GM18511 (cell line): ENCODE measurements around the gene INAVA.

Experiments used
- ATAC-seq: cut with Tn5 transposase; IDR thresholded peaks from one replicate; pipeline ENCODE4 v1.9.1; 2021; ENCODE audit warnings: mild to moderate bottlenecking, moderate library complexity; ENCODE audit not compliant: unreplicated experiment

INAVA gene

GRCh38 chr1:200875416-200875815 is 19.3 kb upstream of the INAVA start:
- ATAC-seq: no peak

DNA sequence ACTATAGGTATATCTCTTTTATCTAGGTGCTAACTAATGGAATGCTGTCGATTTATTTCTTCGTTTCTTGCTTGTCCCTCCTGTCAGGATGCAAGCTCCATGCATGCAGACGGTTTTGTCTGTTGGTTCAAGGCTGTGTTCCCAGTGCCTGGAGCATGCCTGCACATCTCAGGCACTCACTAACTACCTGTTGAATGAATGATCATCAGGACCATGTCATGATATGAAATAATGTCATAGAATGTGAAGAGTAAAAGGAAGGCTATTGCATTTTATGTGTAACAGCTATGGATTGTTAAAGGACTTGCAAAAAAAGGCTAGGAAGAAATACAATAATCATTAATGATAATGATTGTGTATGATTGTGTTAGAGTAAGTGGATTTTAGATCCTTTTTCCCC is 17.7 kb upstream of the INAVA start:
- ATAC-seq: no peak

DNA sequence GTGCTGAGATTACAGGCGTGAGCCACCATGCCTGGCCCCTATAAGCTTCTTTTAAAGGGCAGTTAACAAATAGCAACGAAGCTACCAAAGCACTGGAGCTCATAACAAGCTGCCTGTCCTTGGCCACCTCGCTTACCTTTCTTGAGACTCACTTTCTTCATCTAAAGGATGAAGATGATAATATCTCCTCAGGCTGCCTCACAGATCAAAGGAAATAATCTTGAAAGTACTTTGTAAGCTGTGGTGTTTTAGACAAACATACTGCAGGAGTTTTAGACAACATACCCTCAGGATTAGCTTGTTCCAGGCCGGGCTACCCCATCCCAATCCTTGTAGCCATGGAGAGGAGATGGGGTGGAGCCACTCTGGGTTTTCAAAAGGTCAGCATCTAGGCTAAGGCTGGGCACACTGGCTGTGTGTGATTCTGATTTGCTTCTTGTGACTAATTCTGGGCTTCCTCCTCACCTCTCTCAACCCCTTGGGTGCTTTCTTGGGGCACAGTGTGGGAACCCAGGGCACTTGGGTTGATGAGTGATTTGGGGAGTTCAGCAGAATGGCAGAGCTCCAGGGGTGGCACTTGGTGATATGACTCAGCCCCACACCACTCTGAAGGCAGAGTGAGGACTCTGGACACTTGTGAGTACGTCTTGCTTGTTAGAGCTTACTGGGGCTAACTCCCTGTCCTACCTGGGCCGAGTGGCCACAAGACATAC is 16.7 kb upstream of the INAVA start:
- peak; percentile 76 for ATAC-seq

GRCh38 chr1:200880212-200880611 is 14.5 kb upstream of the INAVA start:
- peak; percentile 66 for ATAC-seq

DNA sequence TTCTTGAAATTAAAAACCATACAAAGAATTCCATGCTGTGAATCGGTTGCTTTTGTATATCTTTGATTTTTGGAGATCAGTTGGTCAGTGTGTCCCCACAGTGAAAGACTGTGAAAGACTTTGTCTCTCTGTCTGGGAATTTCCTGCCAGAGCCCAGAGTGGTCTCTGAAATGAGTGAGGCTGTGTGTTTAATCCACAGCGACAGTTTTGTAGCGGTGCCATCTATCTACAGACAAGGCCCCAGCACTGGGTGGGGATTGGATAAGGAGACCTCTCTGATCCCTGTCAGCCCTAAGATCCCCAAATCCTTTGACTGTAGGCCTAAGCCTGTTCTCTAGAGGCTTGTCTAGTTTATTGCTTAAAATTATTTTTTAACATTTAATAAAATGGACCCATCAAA is 11.6 kb upstream of the INAVA start:
- no peak for ATAC-seq

DNA sequence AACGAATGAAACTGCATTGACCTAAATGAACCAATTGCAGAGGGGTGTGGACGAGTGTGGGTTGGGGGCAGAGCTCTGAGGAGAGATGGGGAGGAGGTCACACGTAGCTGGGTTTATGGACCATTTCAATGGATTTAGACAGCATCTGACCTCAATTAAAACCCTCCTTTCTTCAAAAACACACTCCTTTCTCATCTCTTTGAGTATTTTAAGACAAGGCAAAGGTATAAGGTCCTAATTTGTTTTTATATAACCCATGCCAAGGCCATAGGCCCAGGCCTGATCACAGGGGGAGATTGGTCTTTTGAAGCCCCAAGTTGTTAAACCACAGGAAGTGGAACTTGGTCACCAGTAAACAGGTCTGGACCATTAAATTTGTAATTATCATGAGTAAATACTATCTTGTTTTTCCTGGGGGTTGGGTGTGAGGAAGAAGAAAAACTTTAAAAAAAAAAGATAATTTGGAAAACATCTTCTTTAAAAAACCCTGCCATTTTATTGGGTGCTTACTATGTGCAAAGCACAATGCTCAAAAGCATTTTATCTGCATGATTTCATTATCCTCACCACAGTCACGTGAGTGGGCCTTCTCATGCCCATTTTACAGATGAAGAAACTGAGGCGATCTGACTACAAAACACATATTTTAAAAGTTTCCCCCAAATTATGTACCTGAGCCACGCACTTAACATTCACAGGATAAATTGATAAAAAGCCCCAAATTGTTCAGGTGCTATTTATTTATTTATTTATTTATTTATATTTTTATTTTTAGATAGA is 8.9 kb upstream of the INAVA start:
- no peak for ATAC-seq

- ATAC-seq: no peak
Observed at GRCh38 chr1:200886594-200886993, 8.1 kb upstream of the INAVA start.

GRCh38 chr1:200887036-200887435 is 7.7 kb upstream of the INAVA start:
- ATAC-seq: no peak

GRCh38 chr1:200887772-200888348 is 6.8 kb upstream of the INAVA start:
- ATAC-seq: no peak

- peak; percentile 91 for ATAC-seq
Observed at GRCh38 chr1:200888349-200888838, 6.3 kb upstream of the INAVA start.

DNA sequence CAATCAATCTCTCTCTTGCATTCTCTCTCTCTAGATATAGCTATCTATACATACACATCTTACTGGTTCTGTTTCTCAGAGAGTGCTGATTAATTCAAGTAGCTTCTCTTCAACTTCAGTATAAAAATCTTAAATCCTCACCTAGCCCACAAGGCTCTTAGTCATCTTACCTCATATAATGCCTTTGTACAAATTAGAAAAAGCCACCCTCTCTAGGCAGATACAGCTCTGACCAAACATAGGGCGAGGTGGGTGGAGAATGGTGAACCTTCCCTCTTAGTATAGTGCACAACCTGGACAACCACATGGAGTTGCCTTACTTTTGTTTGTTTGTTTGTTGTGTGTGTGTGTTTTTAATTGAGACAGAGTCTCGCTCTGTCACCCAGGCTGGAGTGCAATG is 5.1 kb upstream of the INAVA start:
- no peak for ATAC-seq

- no peak for ATAC-seq
Observed at GRCh38 chr1:200890027-200890426, 4.7 kb upstream of the INAVA start.

- no peak for ATAC-seq
Observed at GRCh38 chr1:200890818-200891773, 3.6 kb upstream of the INAVA start.

DNA sequence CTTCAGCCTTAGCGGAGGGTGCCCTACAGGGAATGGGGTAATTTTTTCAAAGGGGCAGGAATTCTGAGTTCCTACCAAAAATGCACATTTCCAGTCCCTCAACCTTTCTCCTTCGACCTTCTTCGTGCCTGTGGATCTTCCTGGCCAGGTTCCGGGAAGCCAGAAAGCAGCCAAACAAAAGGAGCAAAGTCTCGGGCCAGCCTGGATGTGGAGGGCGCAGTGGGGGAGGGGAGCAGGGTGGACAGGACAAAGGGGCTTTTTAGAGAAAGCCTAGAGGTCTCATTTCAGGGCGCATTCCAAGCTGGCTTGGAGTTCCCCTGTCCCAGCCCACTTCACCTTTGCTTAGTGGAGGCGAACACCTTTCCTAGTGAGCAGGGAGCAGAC is 2.9 kb upstream of the INAVA start:
- ATAC-seq: no peak

GRCh38 chr1:200892546-200892945 is 2.2 kb upstream of the INAVA start:
- no peak for ATAC-seq

DNA sequence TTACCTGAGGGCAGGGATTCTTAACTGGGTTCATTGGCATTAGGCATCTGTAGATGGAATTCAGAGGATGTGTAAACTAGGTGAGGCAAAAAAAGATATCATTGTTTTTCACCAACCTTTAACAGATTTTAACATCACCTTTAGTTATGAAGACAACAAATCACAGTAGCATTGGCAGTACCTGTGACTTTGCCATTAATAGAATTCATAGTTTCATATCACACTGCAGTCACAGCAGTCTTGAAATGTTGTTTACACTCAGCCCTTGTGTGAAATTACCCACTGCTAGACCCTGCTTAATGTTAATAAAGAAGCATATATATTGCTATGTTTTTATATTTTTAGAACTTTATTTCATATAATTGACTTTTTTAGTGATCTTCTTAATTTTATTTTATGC is 1.7 kb upstream of the INAVA start:
- no peak for ATAC-seq

- no peak for ATAC-seq
Observed at GRCh38 chr1:200893411-200893901, 1.2 kb upstream of the INAVA start.

- ATAC-seq: no peak
Observed at GRCh38 chr1:200895443-200895789, 716 bp downstream of the INAVA start.

DNA sequence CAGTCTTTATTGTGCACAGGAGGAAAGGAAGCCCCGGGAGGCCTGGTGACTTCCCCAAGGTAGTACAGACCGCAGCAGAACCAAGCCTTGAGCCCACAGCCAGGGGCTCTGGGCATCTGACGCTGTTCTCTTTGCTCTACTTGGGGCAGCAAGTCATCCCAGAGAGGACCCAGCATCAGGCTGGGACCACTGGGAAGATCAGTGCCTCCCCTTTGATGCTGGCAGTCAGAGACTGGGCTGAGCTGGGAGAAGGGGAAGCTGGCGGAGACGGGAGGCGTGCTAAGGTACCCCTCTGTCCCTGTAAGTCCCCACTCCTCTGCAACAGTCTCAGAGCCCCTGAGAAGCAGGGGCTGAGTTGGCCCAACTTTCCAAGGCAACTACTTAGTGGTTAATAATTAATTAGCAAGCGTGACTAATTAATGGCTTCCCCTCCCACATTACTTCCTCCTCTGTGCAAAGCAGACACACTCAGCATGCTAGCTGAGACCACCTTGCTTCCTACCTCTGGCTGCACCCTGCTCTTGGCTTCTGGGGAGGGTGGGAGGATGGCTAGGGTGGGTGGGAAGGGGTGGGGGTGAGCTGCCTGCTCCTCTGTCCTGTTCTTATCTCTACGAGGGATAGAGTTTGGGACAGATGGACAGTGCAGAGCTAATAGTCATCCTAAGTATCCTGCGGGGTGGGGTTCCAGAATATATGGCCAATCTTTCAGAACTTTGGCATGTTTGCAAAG is 1.3 kb downstream of the INAVA start:
- ATAC-seq: peak; percentile 76

DNA sequence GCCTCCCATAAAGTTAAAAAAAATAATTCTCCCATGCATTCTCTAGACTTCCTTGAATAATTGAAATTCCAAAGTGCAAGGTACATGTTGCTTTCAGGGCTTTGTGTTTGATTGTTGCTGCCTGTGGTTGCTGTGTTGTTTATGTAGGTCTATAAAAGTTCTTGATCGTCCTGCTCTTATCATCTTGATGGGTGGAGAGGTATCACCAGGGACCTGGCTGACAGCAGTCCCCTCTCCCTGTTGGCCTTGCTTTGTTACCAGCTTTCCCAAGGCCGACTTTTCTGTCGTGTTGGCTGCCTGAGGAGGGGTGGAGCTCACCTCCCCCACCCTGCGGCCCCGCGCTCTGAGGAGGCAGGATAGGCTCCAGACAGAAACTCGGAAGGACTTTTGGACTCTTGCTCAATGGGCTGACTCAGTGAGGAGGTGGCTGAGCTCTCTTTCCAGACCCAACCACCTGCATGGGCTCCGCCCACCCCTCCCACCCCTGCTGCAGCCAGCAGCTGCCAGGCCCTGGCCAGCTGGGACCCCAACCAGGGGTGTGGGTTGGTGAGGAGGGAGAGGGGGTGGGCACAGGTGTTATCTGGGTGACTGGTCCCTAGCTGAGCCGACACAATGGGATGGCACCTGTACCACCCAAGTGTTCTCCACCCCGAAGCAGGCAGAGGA is 2.0 kb downstream of the INAVA start:
- no peak for ATAC-seq
